ENCODE measurements around the gene MTERF4. TPM values are rescaled to one million over a fixed set of nuclear protein-coding genes. Genes with fewer than 3 reads are reported as not detected.
"Not testable (repeated sequence)": the region's sequence is repeated elsewhere in the genome, so short reads cannot be mapped to it uniquely, and the experiment has no call there.

Gene MTERF4
- total RNA-seq, 1 donor from 2014 or later: 9.7 TPM

DNA sequence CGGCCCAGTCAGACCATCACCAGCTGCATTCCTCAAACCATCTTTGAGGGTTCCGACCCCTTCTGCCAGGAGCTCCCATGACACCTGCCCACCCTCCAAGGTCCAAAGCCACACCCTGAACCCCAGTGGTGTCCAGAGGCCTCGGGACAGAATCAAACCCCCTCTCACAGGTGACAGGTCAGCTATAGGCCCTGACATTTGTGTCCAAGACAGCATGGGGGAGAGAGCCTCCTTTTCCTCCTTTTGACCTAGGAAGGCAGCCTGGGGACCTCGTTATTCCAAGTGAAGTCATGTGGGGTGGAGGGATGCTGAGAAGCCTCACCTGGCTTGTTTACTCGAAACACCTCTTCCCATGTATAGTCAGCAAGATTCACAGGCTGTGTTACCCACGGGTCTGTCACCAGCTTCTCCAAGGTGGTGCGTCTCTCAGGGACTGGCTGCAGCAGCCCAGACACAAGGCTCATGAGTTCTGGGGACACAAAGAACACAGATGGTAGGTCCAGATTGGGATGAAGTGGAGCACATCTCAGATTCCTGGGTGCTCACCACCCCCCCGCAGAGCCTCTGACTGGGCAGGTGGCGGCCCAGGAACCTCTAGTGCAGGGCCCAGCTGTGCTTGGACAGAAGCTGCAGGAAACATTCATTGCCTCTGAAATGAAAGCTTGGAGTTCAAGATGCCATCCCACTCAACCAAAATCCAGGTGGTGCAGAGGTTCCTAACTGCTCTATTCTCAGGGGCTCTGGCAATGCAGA lies 5.1 kb upstream of the MTERF4 start:
- no peak overlapping the region for H3K4me3 ChIP-seq (ENCODE audit: low read depth, low read length)
- no peak for DNase-seq (ENCODE audit: low read depth)
- TF ChIP-seq, protein P1, sequence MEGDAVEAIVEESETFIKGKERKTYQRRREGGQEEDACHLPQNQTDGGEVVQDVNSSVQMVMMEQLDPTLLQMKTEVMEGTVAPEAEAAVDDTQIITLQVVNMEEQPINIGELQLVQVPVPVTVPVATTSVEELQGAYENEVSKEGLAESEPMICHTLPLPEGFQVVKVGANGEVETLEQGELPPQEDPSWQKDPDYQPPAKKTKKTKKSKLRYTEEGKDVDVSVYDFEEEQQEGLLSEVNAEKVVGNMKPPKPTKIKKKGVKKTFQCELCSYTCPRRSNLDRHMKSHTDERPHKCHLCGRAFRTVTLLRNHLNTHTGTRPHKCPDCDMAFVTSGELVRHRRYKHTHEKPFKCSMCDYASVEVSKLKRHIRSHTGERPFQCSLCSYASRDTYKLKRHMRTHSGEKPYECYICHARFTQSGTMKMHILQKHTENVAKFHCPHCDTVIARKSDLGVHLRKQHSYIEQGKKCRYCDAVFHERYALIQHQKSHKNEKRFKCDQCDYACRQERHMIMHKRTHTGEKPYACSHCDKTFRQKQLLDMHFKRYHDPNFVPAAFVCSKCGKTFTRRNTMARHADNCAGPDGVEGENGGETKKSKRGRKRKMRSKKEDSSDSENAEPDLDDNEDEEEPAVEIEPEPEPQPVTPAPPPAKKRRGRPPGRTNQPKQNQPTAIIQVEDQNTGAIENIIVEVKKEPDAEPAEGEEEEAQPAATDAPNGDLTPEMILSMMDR (conservative IDR thresholded peaks at IDR 0.05; ENCODE audit: low read depth, low read length): no peak

DNA sequence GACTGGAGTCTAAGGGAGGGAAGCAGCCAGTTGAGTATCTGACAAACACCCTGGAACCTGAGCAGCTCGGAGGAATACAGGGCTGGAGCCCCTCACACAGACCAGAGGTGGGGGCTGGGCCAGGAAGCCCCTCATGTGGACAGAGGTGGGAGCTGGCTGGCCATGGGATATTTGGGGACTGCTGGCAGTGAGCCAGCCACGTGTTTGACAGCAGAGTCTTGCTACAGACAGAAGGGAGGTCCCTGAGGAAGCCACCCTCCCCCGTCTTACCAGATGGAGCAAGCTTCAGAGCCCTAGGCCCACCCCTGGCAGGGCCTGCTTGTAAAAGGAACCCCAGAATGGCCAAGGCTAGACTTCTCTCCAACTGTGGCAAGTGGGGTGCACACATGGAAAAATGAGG lies 3.6 kb upstream of the MTERF4 start:
- no peak for DNase-seq (ENCODE audit: low read depth)
- TF ChIP-seq, protein P1 (conservative IDR thresholded peaks at IDR 0.05; ENCODE audit: low read depth, low read length): no peak
- H3K4me3 ChIP-seq (ENCODE audit: low read depth, low read length): no peak overlapping the region

GRCh38 chr2:241104611-241105010 lies 2.5 kb upstream of the MTERF4 start:
- not testable (repeated sequence) for DNase-seq (ENCODE audit: low read depth); H3K4me3 ChIP-seq (ENCODE audit: low read depth, low read length)

DNA sequence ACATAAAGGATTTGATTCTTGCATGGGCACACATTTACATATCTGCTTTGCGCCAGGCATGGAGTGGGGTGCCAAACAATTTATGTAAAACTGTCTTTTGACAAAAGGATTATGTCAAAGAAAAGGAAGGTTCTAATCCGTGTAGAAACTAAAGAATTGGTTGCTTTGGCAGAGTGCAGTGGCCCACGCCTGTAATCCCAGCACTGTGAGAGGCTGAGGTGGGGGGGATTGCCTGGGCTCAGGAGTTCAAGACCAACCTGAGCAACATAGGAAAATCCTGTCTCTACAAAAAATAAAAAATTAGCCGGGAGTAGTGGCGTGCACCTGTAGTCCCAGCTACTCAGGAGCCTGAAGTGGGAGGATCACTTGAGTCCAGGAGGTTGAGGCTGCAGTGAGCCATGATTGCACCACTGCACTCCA lies 1.1 kb upstream of the MTERF4 start:
- TF ChIP-seq, protein P1 (conservative IDR thresholded peaks at IDR 0.05; ENCODE audit: low read depth, low read length): no peak
- no peak for DNase-seq (ENCODE audit: low read depth)
- H3K4me3 ChIP-seq (ENCODE audit: low read depth, low read length): peak overlapping the region; percentile 87

- TF ChIP-seq, protein P1 (conservative IDR thresholded peaks at IDR 0.05; ENCODE audit: low read depth, low read length): no peak
- no peak overlapping the region for H3K4me3 ChIP-seq (ENCODE audit: low read depth, low read length)
- no peak for DNase-seq (ENCODE audit: low read depth)
These were observed 2.8 kb downstream of the MTERF4 start for GRCh38 chr2:241099246-241099645.

- DNase-seq (ENCODE audit: low read depth): no peak
- no peak overlapping the region for H3K4me3 ChIP-seq (ENCODE audit: low read depth, low read length)
- TF ChIP-seq, protein P1 (conservative IDR thresholded peaks at IDR 0.05; ENCODE audit: low read depth, low read length): no peak
These were observed 5.1 kb downstream of the MTERF4 start for GRCh38 chr2:241096979-241097378.

- TF ChIP-seq, protein P1 (conservative IDR thresholded peaks at IDR 0.05; ENCODE audit: low read depth, low read length): no peak
- DNase-seq (ENCODE audit: low read depth): no peak
- no peak overlapping the region for H3K4me3 ChIP-seq (ENCODE audit: low read depth, low read length)
These were observed 6.3 kb downstream of the MTERF4 start for GRCh38 chr2:241095594-241096290.

Data from epithelial cell of proximal tubule (primary cell).